Gastrocnemius medialis (tissue), 4 donors: ENCODE measurements around the gene UNC45B. TPM values are rescaled to one million over a fixed set of nuclear protein-coding genes. Genes with fewer than 3 reads are reported as not detected.

Experiments used
- ATAC-seq, 2 donors: fragments of 150-250 bp; one replicate each; pipeline ENCODE4 v1.9.1; 2016
- DNase-seq, 2 donors: peaks; one replicate each; pipeline ENCODE4 v3.0.0-alpha.2; 2019
- H3K27ac ChIP-seq, 4 donors: fragments of 200-600 bp; sonication (generic); 1 replicate in 1 of 4; 2 replicates in 3 of 4; pipeline ENCODE4 v1.5.1; 2016 to 2018; ENCODE audit warnings: mild to moderate bottlenecking in 2 of 4, moderate library complexity in 1 of 4
- H3K27me3 ChIP-seq, 3 donors: fragments of 200-600 bp; sonication (generic) in 2 of 3; 1 replicate in 1 of 3; 2 replicates in 2 of 3; pipeline versions ENCODE4 v1.5.1 to v1.6.0; 2016 to 2019; ENCODE audit warnings: mild to moderate bottlenecking in 1 of 3, moderate library complexity in 1 of 3
- H3K36me3 ChIP-seq, 2 donors: fragments of 200-600 bp; sonication (generic) in 1 of 2; one replicate each; pipeline ENCODE4 v1.5.1; 2017 to 2018
- H3K4me1 ChIP-seq, 2 donors: fragments of 200-600 bp; sonication (generic) in 1 of 2; one replicate each; pipeline ENCODE4 v1.5.1; 2016 to 2017; ENCODE audit warnings: mild to moderate bottlenecking in 2 of 2
- H3K4me3 ChIP-seq, 4 donors: fragments of 200-600 bp; sonication (generic) in 3 of 4; 1 replicate in 1 of 4; 2 replicates in 3 of 4; pipeline ENCODE4 v1.5.1; 2016 to 2019; ENCODE audit warnings: mild to moderate bottlenecking in 2 of 4
- H3K9me3 ChIP-seq, 3 donors: fragments of 200-600 bp; sonication (generic) in 2 of 3; 1 replicate in 1 of 3; 2 replicates in 2 of 3; pipeline ENCODE4 v1.5.1; 2016 to 2019
- POLR2A ChIP-seq, 2 donors: fragments of 450-650 bp; IDR thresholded peaks; one replicate each; pipeline ENCODE4 v1.6.1; 2017; ENCODE audit warnings: antibody characterized with exemption in 2 of 2, mild to moderate bottlenecking in 2 of 2, moderate library complexity in 2 of 2
- in situ Hi-C, 4 donors: fragments of 200-750 bp; cut with MboI; loops; one replicate each; pipeline versions ENCODE4 v1.15.0 to v1.8.0; 2017; ENCODE audit warnings: low sequenced_read_pairs in 4 of 4
- intact Hi-C: fragments of 100-400 bp; cut with DNase I; formaldehyde crosslinking; loops from one replicate; pipeline ENCODE4 v1.15.1; 2023; ENCODE audit warnings: low total_unique reads
- total RNA-seq, 4 donors: library from RNA; depleted of rRNA; stranded (reverse); fragments of >200 nt; gene quantifications; one replicate each; pipeline versions ENCODE4 v1.1.0 to v1.2.3, GENCODE V29; 2016
- TF ChIP-seq, protein P1 (sequence below), 5 experiments: fragments of 450-650 bp in 3 of 5; fragments of 200-600 bp in 2 of 5; sonication (generic) in 2 of 5; IDR thresholded peaks in 4 of 5; conservative IDR thresholded peaks in 1 of 5; 1 replicate in 4 of 5; 2 replicates in 1 of 5; pipeline ENCODE4 v1.5.1; 2016 to 2019; ENCODE audit warnings: antibody characterized with exemption in 5 of 5, mild to moderate bottlenecking in 3 of 5, moderate library complexity in 3 of 5

Gene UNC45B
- total RNA-seq, 4 donors from 2014 or later = 73.7 to 150 (median 105) TPM

DNA sequence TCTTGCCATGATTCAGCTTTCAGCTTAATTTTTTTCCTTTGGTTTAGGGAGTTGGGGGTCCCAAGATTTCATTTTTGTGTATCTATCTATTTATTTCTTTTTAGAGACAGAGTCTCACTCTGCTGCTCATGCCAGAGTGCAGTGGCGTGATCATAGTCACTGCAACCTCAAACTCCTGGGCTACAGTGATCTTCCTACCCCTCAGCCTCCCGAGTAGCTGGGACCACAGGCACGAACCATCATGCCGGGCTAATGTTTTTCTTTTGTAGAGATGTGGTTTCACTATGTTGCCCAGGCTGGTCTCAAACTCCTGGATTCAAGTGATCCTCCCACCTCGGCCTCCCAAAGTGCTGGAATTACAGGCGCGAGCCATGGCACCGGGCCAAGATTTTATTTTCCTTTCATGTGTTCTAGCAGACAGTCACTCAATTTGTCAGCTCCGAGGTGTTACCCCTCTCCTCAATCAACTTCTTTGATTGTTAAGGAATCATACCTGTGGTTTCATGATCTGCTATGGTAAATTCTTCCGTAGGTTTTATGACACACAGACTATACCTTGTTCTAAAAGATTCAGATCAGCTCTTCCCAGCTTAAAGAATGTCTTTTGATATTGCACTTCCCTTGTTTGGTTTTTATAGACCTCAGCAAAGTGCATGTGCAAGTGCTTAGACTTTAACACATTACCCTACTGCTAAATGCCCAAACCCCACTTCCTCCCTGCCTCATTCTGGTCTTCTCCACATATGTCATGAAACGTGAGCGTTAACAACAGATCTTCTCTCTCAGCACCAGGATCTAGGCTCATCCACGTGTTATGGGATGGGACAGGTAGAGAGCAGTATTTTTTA is 13.0 kb downstream of the UNC45B start:
- ATAC-seq = no peak
- H3K27me3 ChIP-seq = no peaks in the 10 kb centered on the region

DNA sequence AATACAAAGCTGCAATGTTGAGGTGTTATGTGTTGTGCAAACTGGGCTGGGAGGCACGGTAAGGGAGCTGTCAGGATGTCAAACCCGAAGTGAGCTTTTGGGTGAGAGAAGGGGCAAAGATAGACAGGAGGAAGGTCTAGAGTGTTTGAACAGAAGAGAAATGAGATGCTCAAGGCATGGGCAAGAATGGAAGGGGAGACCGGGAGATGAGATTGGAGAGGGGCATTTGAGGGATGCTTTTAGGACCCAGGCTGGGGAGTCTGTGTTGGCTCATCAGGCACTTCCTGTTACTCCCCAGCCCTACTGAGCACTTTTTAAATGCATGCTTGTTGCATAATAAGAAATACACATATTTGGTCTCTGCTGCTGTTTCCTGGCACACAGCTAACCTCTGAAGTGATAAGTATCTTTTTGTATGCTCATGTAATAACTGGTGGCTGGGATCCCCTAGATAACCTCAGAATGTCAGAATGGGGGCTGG is 13.7 kb downstream of the UNC45B start:
- in situ Hi-C loops = loop anchor here in 1 of 4 donors (25.0 kb wide), 1 partner anchor 576 kb away; the partner anchor contains the start of gene RASL10B
- Histone ChIP-seq H3K4me1 (no peaks in the 10 kb centered on the region), H3K4me3 (no peak overlapping the region), H3K27me3 (no peaks in the 10 kb centered on the region), H3K36me3 (peaks cover 0 to 85% of the 10 kb centered on the region in 2 donors), H3K9me3 (no peaks in the 10 kb centered on the region), H3K27ac (no peak overlapping the region)
- intact Hi-C loops = no loop called here
- ATAC-seq = no peak
- TF ChIP-seq, protein P1, sequence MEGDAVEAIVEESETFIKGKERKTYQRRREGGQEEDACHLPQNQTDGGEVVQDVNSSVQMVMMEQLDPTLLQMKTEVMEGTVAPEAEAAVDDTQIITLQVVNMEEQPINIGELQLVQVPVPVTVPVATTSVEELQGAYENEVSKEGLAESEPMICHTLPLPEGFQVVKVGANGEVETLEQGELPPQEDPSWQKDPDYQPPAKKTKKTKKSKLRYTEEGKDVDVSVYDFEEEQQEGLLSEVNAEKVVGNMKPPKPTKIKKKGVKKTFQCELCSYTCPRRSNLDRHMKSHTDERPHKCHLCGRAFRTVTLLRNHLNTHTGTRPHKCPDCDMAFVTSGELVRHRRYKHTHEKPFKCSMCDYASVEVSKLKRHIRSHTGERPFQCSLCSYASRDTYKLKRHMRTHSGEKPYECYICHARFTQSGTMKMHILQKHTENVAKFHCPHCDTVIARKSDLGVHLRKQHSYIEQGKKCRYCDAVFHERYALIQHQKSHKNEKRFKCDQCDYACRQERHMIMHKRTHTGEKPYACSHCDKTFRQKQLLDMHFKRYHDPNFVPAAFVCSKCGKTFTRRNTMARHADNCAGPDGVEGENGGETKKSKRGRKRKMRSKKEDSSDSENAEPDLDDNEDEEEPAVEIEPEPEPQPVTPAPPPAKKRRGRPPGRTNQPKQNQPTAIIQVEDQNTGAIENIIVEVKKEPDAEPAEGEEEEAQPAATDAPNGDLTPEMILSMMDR (IDR thresholded peaks at IDR 0.05 in 4 of 5, conservative IDR thresholded peaks at IDR 0.05 in 1 of 5) = no peak
- TF ChIP-seq POLR2A (IDR thresholded peaks at IDR 0.05) = no peak
- no peak for DNase-seq

More for the DNA sequence above, 13.0 kb downstream of the UNC45B start:
- in situ Hi-C loops (loop anchor here in 1 of 4 donors (25.0 kb wide), 1 partner anchor 577 kb away; the partner anchor contains the start of gene RASL10B), intact Hi-C loops (no loop called here)
- Histone ChIP-seq H3K4me1 (no peaks in the 10 kb centered on the region), H3K27ac (no peak overlapping the region), H3K9me3 (no peaks in the 10 kb centered on the region), H3K4me3 (no peak overlapping the region), H3K36me3 (peaks cover 0 to 89% of the 10 kb centered on the region in 2 donors)
- DNase-seq = no peak
- TF ChIP-seq, protein P1 (IDR thresholded peaks at IDR 0.05 in 4 of 5, conservative IDR thresholded peaks at IDR 0.05 in 1 of 5) = no peak
- TF ChIP-seq POLR2A (IDR thresholded peaks at IDR 0.05) = no peak

DNA sequence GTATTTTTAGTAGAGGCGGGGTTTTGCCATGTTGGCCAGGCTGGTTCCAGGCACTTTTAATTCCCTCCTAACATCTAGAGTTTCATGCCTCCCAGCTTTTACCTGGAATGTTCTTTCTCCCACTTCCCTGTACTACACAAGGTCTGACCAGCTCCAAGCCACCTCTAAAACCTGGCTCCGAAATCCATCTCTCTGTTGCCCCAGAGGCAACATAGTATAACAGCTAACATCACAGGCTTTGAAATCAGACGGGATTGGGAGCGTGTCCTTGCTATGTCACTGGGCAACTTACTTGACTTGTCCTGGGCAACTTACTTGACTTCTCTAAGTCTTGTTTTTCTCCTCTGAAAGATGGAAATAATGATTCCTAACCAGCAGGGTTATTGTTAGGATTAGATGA is 15.1 kb downstream of the UNC45B start:
- Histone ChIP-seq H3K4me1 (no peaks in the 10 kb centered on the region), H3K9me3 (no peaks in the 10 kb centered on the region), H3K27ac (no peak overlapping the region), H3K27me3 (no peaks in the 10 kb centered on the region), H3K36me3 (peaks cover 0 to 81% of the 10 kb centered on the region in 2 donors), H3K4me3 (no peak overlapping the region)
- no peak for DNase-seq
- intact Hi-C loops (no loop called here), in situ Hi-C loops (loop anchor here in 1 of 4 donors (25.0 kb wide), 1 partner anchor 575 kb away; the partner anchor contains the start of gene RASL10B)
- TF ChIP-seq, protein P1 (IDR thresholded peaks at IDR 0.05 in 4 of 5, conservative IDR thresholded peaks at IDR 0.05 in 1 of 5) = no peak
- TF ChIP-seq POLR2A (IDR thresholded peaks at IDR 0.05) = no peak
- no peak for ATAC-seq

DNA sequence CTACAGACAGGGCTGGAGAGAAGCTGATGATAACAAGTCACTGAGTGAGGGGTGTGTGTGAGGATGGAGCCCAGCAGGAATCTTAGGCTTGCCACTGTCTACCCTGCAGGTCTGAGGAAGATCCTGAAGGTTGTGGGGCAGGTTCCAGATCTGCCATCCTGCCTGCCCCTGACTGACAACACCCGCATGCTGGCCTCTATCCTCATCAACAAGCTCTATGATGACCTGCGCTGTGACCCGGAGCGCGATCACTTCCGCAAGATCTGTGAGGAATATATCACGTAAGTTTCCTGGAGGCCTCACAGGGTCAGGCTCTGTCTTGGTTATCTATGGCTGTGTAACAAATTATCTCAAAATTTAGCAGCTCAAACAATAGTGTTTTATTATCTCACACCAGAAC is 16.3 kb downstream of the UNC45B start:
- in situ Hi-C loops = loop anchor here in 1 of 4 donors (25.0 kb wide), 1 partner anchor 573 kb away; the partner anchor contains the start of gene RASL10B
- H3K36me3 ChIP-seq = peaks cover 0 to 77% of the 10 kb centered on the region in 2 donors

More for the DNA sequence above, 16.3 kb downstream of the UNC45B start:
- no peak overlapping the region for H3K4me3 ChIP-seq
- no peaks in the 10 kb centered on the region for H3K9me3 ChIP-seq
- intact Hi-C loops = no loop called here
- H3K27ac ChIP-seq = no peak overlapping the region
- no peaks in the 10 kb centered on the region for H3K4me1 ChIP-seq
- TF ChIP-seq POLR2A (IDR thresholded peaks at IDR 0.05) = no peak
- TF ChIP-seq, protein P1 (IDR thresholded peaks at IDR 0.05 in 4 of 5, conservative IDR thresholded peaks at IDR 0.05 in 1 of 5) = no peak
- DNase-seq = no peak
- no peaks in the 10 kb centered on the region for H3K27me3 ChIP-seq
- ATAC-seq = no peak
